ENCODE results near the gene NPR2.
A peak's percentile ranks its signal among the peaks of the same experiment; 100 is the strongest.

NPR2 gene

DNA sequence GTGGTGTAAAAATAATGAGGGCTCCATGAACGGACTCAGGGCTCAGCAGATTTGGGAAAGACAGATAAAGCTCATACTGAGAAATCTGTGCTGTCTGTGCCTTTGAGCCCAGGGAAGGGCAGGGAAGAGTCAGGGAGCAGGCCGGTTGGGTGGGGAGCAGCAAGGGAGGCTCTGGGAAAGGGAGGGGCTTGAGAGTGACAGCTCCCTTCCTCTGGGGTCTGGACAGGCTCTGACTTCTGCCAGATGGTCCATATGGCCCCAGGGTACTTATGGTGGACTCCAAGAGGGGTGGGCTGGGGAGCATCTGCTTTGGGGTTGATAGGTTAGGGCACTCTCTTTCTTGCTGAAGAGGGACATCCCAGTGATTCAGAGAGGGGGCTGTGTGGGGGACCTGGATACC lies 2.1 kb downstream of the NPR2 start:
- DNase-seq, result no peak
- intact Hi-C loops (cut with DNase I), result loop anchor here (5.0 kb wide), 1 partner anchor 89 kb away; no protein-coding TSS in a partner anchor

GRCh38 chr9:35795695-35796094 lies 4.3 kb downstream of the NPR2 start:
- DNase-seq, result no peak
- intact Hi-C loops (cut with DNase I), result no loop called here

DNA sequence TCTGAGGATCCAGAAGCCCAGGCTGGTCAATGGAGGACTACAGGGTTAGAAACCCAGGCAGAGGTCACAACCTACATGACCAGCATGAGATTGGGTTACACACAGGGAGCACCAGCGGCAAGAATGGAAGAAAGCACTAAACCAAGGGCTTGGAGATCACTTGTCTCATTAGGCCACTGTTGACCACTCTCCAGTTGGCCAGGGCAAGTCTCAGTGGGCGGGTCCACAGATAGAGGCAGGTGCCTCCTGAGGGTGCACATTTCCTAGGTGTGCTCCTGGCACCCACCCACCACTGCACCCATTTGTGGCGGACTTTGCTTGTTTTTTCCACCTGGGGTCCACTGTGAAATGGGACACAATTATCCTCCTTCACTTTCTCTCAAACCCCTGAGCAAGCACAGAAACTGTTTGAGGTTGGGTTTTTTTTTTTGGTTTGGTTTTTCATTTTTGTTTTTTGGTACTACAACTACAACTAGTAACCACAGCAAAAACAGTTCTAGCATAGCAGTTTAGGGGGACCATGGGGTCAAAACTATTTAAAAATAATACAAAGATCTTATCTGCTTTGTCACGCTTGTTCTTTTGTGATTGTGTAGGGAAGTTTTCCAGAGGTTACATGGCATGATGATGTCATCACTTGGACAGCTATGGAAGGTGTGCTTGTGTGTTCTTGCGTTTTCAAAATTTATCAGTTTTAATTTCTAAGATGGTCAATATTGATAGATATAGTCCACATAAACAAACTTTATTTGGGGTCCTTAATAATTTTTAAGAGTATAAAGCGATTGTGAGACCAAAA lies 6.1 kb downstream of the NPR2 start:
- intact Hi-C loops (cut with DNase I), result no loop called here
- DNase-seq, result no peak

GRCh38 chr9:35798658-35799374 lies 7.4 kb downstream of the NPR2 start:
- DNase-seq, result peak in 17 of 42 donors; percentile 13 to 64 (median 36)
- intact Hi-C loops (cut with DNase I), result no loop called here

DNA sequence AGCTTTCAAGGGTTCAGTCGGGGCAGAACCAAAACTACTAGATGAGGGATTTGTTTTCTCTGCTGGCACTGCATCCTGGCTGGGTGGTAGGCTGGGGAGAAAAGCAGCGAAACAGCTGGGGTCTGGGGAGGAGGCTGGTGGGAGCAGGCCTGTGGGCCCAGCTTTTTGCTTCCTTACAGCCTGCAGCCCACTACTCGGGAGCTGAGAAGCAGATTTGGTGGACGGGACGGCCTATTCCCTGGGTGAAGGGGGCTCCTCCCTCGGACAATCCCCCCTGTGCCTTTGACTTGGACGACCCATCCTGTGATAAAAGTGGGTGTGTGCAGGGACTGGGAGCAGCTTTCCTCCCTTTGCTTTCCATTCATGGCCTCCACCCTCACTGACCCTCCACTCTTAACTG lies 9.1 kb downstream of the NPR2 start:
- intact Hi-C loops (cut with DNase I), result no loop called here
- DNase-seq, result no peak

DNA sequence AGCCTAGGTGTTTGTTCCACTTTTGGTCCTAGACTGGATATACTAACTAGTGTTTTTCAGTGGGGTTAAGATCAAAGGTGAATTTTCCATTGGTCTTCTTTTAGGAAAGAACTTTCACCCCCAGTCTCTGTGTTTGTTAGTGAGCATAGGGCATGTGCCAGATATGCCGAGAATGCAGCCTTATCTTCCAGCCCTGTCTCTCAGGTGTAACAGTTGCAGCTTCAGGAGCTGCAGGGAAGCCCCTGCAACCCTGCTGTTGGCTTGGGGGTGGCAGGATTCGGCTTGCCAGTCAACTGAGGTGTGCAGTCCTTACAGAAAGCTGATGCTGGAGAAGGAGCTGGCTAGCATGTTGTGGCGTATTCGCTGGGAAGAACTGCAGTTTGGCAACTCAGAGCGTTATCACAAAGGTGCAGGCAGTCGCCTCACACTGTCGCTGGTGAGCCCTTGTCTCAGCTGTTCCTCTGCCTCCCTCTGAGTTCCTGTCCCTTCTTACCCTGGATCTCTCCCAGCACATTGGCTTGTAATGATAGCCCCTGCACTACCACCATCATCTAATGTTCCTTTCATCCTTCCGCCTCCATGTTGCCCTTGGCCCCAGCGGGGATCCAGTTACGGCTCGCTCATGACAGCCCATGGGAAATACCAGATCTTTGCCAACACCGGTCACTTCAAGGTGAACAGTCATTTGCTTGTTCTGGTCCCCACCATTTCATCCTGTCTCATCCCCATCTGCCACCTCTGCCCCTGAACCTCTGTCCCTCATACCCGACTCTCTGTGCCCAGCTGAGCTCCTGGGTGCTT lies 10.1 kb downstream of the NPR2 start:
- intact Hi-C loops (cut with DNase I), result no loop called here
- no peak for DNase-seq

- DNase-seq, result no peak
- intact Hi-C loops (cut with DNase I), result no loop called here
Measured at GRCh38 chr9:35806101-35806500, 14.7 kb downstream of the NPR2 start.

GRCh38 chr9:35808433-35808832 lies 17.0 kb downstream of the NPR2 start:
- DNase-seq, result no peak
- intact Hi-C loops (cut with DNase I), result no loop called here

DNA sequence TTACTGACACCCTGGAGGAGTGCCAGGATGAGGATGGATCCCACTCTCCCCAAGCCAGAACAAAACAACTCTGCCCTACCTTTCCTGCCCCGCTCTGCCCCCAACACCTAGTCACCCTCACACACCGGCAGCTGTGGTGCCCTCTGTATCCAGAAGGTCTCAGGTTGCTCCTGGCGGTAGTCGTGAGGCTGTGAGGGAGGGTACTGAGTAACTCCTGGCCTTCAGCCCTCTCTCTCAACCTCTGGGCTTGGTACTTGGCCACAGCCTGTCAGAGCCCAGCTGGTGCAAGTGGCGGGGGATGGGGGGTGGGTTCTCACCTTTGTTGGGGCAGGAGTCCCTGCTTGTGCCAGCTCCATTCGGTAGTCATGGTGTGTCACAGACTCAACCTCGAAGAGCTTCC lies 18.7 kb downstream of the NPR2 start:
- no peak for DNase-seq
- intact Hi-C loops (cut with DNase I), result no loop called here

- DNase-seq, result peak in 21 of 42 donors; percentile 18 to 67 (median 28)
- intact Hi-C loops (cut with DNase I), result no loop called here
Measured at GRCh38 chr9:35811381-35812024, 20.1 kb downstream of the NPR2 start.

GRCh38 chr9:35812025-35812602 lies 20.7 kb downstream of the NPR2 start, which contains the start of gene SPAG8:
TSS of gene SPAG8 (minus strand) at chr9:35812262. CDS start at chr9:35812147, 115 bp downstream.
- DNase-seq, result peak; percentile 91 to 99 (median 96)
- intact Hi-C loops (cut with DNase I), result no loop called here

- intact Hi-C loops (cut with DNase I), result no loop called here
- no peak for DNase-seq
Measured at GRCh38 chr9:35813434-35814105, 22.2 kb downstream of the NPR2 start.

- intact Hi-C loops (cut with DNase I), result no loop called here
- peak; percentile 26 to 85 (median 66) for DNase-seq
Measured at GRCh38 chr9:35814106-35814840, 22.9 kb downstream of the NPR2 start.

GRCh38 chr9:35814841-35815543 lies 23.6 kb downstream of the NPR2 start, which contains the start of gene HINT2:
TSS of gene HINT2 (minus strand) at chr9:35815042. CDS start at chr9:35814979, 63 bp downstream.
- intact Hi-C loops (cut with DNase I), result no loop called here
- DNase-seq, result peak; percentile 91 to 99 (median 96)

GRCh38 chr9:35816708-35817107 lies 25.3 kb downstream of the NPR2 start:
- intact Hi-C loops (cut with DNase I), result no loop called here
- no peak for DNase-seq

- DNase-seq, result no peak
- intact Hi-C loops (cut with DNase I), result no loop called here
Measured at GRCh38 chr9:35818341-35818740, 26.9 kb downstream of the NPR2 start.

DNA sequence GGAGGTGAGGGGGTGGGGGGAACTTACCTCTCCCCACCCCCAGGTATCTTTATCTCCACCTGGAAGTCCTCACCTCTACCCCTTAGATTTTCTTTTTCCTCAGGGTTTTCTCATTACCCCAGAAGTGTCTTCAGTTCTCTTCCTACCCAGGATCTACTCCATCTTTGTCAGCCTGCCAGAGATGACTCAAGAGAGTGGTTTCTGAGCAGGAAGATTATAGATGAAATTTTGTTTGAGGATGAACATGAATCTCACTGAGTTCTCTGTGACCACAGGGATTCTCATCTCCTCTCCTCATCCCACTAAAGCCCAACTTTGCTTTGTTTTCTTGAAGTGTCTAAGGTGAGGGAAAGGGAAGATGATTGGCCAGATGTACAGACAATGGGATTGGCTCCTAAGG lies 28.7 kb downstream of the NPR2 start:
- DNase-seq, result no peak
- intact Hi-C loops (cut with DNase I), result no loop called here
